Transverse colon (tissue), 4 donors: ENCODE results near the gene TGIF2LY. TPM values are rescaled to one million over a fixed set of nuclear protein-coding genes. Genes with fewer than 3 reads are reported as not detected.
"Not testable (repeated sequence)": the region's sequence is repeated elsewhere in the genome, so short reads cannot be mapped to it uniquely, and the experiment has no call there.

Experiments
- DNase-seq: peaks from one replicate; pipeline ENCODE4 v3.0.0-alpha.2; 2019
- H3K27ac ChIP-seq, 4 donors: fragments of 200-600 bp; sonication (generic); 2 replicates each; pipeline ENCODE4 v1.5.1; 2016 to 2018; ENCODE audit warnings: inconsistent platforms in 4 of 4
- H3K27me3 ChIP-seq: fragments of 200-600 bp; sonication (generic); 2 replicates; pipeline ENCODE4 v1.5.1; 2017; ENCODE audit warnings: inconsistent platforms
- H3K36me3 ChIP-seq, 4 donors: fragments of 200-600 bp; sonication (generic); 2 replicates each; pipeline ENCODE4 v1.5.1; 2017 to 2019; ENCODE audit warnings: inconsistent platforms in 4 of 4
- H3K4me1 ChIP-seq, 4 donors: fragments of 200-600 bp; sonication (generic); 2 replicates each; pipeline ENCODE4 v1.5.1; 2017 to 2020; ENCODE audit warnings: inconsistent platforms in 4 of 4
- H3K4me3 ChIP-seq, 4 donors: fragments of 200-600 bp; sonication (generic); 1 replicate in 1 of 4; 2 replicates in 3 of 4; pipeline versions ENCODE4 v1.5.1 to v1.6.1; 2017 to 2019; ENCODE audit warnings: inconsistent platforms in 4 of 4
- H3K9me3 ChIP-seq, 2 donors: fragments of 200-600 bp; sonication (generic); 2 replicates each; pipeline ENCODE4 v1.5.1; 2017 to 2019; ENCODE audit warnings: inconsistent platforms in 2 of 2
- WGBS, 2 donors: methylation state at CpG; one replicate each; pipeline ENCODE4 v1.1.5; 2018; ENCODE audit warnings: low coverage in 1 of 2; 5-methylcytosine and 5-hydroxymethylcytosine counted together
- in situ Hi-C, 4 donors: fragments of 200-750 bp; cut with MboI; loops; one replicate each; pipeline versions ENCODE4 v1.15.0 to v1.15.1; 2017; ENCODE audit warnings: low sequenced_read_pairs in 3 of 4, low pct_ligation_motif_present in 1 of 4, low pct_unique_long_range_greater_than_20kb in 1 of 4
- intact Hi-C: fragments of 100-400 bp; cut with DNase I; formaldehyde crosslinking; loops from one replicate; pipeline ENCODE4 v1.15.1; 2023; ENCODE audit warnings: low total_unique reads
- small RNA-seq, 4 donors: library from RNA; depleted of rRNA; stranded (forward); fragments of <200 nt; gene quantifications; one replicate each; pipeline ENCODE3, GENCODE V24; 2016
- total RNA-seq, 4 donors: library from RNA; depleted of rRNA; stranded (reverse); fragments of >200 nt; gene quantifications; one replicate each; pipeline ENCODE4 v1.1.0, GENCODE V29; 2016

TGIF2LY gene
- not detected for total RNA-seq

GRCh38 chrY:3578767-3579166 lies at the start of gene TGIF2LY:
TSS of gene TGIF2LY (plus strand) at chrY:3579067. CDS start at chrY:3579245, 178 bp downstream.
- H3K27ac ChIP-seq, H3K36me3 ChIP-seq, DNase-seq, H3K27me3 ChIP-seq, intact Hi-C loops, H3K9me3 ChIP-seq, H3K4me3 ChIP-seq, in situ Hi-C loops, H3K4me1 ChIP-seq: not testable (repeated sequence)
- 81% methylated on average over 5 of the region's 9 CpGs; no CpG with 5 or more reads in 1 of the 2 donors for WGBS, 2 donors

Small RNA genes within 50 kb of the gene (small RNA-seq; reads per million reads assigned to genes)
- gene PRRC2CP1: 0 reads per million in 4 donors
